HG03520 (cell line): Measurements from ENCODE around the gene HOXA2.

Experiments
- ATAC-seq: cut with Tn5 transposase; IDR thresholded peaks from one replicate; pipeline ENCODE4 v1.9.1; 2021; ENCODE audit warnings: mild to moderate bottlenecking, moderate library complexity; ENCODE audit not compliant: unreplicated experiment

The HOXA2 gene

DNA sequence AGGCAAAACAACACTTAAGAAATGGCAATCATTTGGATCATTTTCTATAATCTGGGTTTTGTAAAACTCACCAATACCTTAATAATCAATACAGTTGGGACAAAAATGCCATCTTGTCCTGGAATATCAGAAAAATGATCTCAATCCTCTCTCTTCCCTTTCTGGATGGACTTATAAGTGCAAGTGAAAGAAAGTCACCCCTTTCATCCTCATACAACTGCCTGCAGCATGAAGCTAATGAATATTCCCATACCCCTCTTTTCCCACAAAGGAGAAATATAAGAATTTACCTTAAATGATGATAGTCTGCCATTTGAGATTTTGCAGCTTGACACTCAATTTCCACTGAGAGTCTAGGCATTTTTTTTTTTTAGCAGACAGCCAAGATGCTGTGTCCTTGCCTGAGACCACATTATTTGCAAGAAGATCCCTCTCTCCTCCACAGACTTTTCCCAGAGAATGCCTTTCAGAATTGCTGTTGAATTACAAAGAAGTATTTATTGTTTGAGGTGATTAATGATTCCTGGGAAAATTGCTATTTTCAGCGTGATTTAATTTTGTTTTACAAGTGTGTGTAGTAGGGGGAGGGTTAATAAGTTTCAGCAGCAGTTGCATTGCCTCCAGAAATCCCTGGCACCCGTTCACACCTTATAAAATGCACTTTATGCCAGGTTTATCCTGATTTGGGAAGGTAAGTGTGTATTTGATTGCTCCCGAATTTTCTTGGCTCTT is 24.3 kb upstream of the HOXA2 start:
- ATAC-seq = no peak

DNA sequence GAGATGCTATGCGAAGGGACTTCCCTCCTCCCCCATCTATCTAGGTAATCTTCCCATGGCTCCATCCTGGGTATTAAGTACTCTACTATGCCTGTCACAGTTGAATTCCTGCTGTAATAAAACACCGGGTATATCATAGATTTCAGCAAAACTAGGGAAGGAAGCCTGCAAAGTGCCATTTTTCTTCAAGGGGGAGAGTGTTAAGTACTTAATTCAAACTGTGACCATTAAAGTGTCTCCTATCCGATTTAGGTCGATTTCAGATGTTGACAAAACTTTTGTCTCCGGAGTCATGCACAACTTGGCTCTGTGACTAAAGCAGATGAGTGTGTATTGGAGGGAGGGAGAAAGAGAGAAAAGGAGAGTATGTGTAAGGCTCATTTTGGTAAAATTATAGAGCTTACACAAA is 23.5 kb upstream of the HOXA2 start:
- no peak for ATAC-seq

DNA sequence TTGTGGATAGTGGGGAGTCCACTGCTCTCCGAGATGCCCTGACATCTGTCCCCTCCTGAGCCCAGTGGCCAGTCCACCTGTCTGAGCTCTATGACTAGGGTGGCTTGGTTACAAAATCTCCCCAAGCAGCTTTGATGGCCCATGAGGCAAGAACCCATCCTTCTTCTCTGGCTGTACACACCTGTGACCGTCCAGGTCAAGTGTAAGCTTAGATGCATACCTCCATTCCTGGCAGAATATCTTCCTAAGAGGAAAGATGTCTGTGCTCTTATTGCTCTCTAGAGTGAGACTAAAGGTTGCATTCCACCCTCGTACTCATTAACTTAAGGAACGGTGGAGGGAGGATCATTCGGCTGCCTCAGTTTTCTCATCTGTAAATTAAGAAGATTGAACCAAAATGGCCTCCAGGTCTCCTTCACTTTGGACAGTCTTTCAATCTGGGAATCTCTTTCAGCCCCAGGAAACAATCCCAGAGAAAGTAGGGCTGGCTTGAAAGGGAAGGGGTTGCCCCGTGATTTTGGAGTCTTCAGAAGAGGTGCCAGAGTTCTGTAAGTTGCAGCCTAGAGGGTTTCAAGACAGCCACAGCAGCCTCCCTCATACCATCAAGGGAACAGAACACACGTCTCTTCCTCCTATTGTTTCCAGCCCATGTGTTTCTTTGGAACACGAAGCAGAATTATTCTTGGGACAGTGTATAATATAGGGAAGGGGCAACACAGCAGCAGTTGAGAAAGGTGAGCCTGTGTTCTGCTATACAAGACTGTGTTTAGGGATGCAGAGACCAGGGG is 22.6 kb upstream of the HOXA2 start:
- no peak for ATAC-seq

GRCh38 chr7:27124096-27124901 is 21.8 kb upstream of the HOXA2 start:
- ATAC-seq = no peak

DNA sequence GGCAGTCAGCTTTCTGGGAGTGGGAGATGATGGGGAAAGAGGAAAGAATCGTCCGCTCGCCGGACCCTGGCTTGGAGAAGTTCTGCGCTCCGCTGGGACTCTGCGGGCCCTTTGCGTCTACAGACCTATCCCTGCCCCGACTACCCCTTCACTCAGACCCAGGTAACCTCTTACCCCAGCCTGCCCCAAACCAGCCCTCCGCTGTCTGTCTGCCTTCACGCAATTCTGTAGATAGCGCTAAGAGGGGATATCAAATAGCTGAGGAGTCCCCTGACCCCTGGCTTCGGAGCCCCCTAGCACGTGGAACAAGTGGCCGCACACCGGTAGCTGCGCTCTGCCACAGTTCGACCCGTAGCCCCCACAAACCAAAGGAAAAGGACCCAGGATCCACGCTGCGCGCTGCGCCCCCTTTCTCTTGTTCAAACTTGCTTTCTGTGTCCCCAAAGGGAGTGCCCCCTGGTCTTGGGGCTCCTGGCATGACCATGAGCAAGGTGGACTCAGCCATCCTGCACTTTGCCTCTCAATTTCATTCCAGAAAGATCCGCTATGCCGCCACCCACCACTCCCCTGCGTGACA is 21.1 kb upstream of the HOXA2 start:
- no peak for ATAC-seq

- no peak for ATAC-seq
These were observed 20.6 kb upstream of the HOXA2 start for GRCh38 chr7:27123007-27123476.

DNA sequence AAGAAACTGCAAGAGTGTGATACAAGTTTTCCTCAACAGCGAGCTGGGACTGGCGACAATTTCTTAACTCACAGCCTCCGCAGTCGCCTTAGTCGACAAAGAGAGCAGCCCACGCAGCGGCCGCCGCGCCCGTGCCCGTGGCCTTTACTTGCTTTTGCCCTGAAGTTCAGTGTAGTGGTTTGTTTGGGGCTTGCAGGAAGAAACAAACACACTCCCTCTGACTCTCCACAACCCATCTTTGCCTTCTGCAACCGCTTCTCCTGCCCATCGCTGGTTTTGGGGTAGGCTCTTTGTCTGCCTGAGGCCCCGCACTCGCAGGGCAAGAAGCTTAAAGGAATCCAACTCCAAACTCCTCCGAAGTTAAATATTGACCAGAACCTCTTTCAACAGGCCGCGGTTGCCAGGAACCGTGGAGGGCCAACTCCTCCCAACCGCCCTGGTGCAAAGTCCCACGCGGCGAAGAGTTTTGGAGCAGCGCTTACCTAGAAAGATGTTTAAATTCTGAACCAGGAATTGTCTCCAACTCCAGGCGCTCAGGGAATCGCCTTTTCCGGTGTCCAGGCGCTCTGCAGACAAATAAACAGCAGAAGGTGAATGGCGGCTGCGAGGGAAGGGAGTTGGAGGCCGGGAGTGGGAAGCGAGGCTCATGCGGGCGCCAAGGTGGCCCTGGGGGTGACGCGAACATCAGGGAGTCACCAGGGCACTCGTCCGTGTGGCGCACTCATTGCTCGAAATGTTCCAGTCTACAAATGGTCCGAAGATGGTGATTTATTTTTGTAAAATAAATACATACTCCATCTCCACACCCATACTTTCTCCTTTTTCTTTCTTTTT is 19.8 kb upstream of the HOXA2 start:
- ATAC-seq = no peak

- no peak for ATAC-seq
These were observed 19.2 kb upstream of the HOXA2 start for GRCh38 chr7:27121684-27122076.

- no peak for ATAC-seq
These were observed 17.0 kb upstream of the HOXA2 start for GRCh38 chr7:27119412-27119911.

- ATAC-seq = no peak
These were observed 16.1 kb upstream of the HOXA2 start for GRCh38 chr7:27118580-27118979.

DNA sequence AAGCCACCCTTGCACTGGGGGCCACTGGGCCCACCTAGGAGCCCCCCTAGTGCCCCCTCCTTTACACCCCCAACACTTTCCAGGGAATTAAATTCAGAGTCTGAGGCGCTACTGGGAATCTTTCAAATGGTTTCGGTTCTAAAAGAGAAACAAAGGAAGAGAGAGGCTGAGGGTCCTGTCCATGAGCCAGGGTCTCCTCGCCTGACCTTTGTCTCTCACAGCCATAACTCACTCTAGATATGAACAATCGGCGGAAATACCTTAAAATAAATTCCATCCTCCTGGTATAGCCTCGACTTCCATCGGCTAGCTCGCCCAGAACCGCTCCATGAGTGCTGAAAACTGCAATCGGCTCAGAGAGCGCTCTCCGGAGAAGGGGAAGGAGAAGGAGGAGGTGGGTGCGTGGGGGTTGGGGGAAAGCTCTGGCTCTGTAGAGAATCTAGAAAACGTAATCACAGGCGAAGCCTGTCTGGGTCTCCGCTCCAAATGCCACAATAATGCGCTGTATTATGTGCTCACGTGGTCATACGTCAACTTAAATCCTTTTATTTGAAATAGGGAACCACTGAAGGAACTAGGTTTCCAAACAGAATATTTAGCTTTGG is 15.5 kb upstream of the HOXA2 start:
- no peak for ATAC-seq

DNA sequence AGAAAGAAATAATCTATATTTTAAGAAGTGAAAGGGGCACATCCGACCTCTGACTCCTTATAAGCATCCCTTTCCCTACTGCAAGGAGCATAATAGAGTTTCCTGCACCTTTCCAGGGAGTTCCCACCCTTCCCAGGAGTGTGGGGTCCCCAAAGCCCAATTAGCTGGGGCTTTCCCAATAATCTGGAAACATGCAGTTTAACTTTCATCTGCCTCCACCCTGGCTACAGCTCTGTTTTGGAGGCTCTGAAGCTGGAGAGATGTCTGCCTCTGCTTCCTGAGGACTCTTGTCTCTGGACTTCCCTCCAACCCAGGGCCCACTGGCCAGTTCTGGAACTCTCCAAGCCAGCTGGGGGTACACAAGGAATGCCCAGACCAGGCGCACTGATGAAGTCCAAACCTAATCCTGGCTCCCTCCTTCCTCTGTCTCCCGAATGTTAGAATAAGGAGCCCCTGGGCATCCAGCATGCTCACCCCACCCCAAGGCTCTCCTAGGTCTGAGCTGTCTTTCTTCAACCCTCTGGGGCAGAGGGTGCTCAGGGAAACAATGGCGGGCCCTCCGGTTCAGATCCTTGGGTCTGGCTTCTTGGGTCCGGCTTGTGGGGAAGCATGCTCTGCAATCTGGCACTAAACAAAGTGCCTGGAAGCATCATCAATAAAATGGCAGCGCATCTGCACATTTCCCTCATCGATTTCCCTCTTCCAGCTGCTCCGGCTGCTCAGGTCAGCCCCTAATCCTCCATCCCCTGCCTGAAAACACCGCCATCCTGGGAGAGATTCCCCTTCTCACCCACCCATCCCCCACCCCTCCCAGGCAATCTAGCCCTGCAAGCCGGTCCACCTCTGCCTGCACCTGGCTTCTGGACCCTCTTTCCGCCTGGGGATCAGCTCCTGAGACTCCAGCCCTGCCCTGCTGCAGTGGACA is 14.7 kb upstream of the HOXA2 start:
- ATAC-seq = no peak

DNA sequence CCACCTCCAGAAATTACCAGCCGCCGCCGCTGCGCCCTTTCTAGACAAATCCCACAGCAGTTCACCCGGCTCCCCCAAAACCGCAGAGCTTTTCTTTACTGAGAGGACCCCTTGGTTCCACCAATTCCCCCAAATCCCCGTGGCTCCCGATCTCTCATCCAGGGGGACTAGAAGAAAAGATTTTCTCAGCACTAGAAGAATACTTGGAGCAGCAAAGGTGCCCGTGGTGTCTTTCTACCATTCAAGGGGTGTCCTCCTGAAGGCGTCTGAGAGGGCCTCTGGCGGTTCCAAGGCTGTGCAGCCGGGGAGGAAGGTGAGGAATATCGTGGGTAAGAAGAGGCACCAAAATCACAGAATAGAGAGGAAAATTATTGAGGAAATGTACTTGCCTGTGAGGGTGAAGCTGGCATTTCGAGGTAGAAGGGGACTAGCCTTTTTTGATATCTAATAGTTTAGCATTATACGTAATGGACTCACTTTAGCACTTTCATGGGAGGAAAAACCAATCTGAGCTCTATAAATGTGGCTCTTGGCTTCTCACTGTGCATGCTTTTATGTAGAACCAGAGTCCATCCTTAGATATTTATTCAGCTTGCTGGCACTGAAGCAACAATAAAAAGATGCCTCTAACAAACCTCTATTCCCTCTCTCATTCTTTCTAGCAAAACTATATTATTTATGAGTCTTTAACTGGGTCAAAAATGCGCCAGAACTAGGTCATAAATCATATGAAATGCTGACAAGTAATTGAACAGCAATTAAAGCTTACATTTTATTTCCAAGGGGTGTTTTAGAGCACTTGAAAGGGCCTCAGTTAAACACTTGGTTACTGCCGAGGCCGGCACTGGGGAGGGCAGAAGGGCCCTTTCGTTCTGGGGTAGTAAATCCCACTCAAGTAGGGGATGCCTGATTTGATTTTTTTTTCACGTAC is 13.8 kb upstream of the HOXA2 start:
- ATAC-seq = no peak

DNA sequence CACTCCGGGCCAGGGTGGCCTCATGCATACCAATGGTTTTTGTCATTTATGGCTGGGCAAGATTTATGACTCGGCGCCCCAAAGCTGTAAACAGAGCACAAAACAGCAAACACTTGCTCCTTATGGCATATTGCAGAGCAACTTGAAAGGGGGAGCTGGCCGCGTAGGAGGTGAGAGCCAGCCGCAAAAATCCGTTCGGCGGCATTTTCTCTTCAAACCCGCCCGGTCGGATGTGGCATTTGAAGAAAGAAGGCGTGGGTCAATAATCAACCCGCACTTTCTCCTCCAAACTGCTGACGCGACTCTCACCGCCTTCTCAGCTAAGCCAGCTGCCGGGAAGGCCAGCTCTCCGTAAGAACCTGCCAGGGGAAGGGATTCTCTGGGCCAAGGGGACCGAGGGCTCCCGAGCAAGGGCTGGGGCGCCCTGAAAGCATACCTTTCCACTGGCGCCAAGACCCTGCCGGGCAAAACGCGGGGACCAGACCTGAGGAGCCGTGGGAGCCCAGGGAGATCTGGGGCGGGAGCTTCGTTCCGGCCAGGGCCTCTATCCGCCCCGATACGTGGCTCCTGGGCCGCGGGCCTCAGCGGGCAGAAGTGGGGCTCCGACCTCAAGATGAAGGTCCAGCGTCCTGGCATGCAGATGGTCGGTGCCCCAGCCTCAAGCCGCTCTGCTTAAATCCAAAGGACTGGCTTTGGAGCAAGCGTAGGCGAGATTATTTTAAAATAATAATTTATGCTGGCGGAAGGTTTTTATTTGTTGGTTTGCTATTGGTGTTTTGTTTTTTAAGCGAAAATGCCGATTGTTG is 12.9 kb upstream of the HOXA2 start:
- ATAC-seq = no peak

DNA sequence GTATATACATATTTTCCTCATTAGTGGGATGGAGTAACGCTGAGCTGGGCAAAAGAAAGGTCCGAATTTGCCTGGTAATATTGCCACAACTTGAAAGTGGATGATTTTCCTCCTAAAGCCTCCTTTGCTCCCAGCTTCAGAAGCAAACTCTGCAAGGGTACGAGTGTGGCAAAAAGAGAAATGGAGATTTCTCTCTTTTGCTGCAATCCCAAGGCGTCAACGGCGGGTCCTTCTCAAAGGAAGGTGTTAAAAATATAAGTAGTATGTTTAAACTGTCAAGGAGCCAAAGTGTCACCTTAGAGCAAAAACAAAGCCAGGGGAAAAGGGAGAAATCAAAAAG is 12.4 kb upstream of the HOXA2 start:
- ATAC-seq = no peak

DNA sequence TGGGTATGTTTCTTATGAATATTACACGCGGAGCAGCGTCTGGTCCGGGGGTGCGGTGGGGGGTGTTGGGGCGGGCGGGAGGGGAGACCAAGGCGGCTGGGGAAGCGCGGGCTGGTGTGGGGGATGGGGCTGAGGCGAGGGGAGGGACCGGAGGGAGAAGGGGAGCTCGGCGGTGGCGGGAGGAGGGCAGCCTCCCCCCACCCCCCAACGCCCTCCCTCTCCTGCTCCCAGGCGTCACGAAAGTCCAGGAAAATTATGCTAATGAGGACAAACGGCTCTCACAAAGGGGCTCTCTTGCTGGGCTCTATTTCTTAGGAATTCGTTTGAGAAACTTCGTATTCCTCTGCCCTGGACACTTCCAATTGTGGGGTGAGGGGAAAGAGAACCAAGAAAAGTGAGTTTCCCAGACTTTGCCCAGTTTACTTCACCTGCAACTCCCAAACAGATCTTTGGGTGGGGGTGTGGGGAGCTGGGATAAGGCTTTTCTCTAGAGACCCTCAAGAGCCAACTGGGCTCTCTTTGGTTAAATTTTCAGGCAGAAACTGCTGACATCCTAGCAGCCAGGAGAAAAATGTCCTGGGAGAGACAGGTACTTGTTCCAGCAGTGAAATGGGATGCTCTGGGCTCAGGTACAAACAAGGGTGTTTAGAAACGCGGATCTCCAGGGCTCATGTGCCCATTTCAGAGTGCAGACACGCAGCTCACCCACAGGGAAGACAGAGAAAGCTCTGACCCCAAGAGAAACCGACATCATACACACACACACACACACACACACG is 11.7 kb upstream of the HOXA2 start:
- ATAC-seq = no peak
